Retinal pigment epithelial cell (primary cell): ENCODE measurements around the gene LIG4.
A peak's percentile ranks its signal among the peaks of the same experiment; 100 is the strongest.
"Not testable (repeated sequence)": the region's sequence is repeated elsewhere in the genome, so short reads cannot be mapped to it uniquely, and the experiment has no call there.

ENCODE experiments used
- DNase-seq: peaks from one replicate; pipeline ENCODE4 v3.0.0-alpha.2; 2010; ENCODE audit warnings: low read depth
- H3K4me3 ChIP-seq: 2 replicates; pipeline ENCODE4 v1.5.1; 2011; ENCODE audit warnings: mild to moderate bottlenecking, low read length, control low read depth, moderate library complexity
- CTCF ChIP-seq: conservative IDR thresholded peaks from 2 replicates; pipeline ENCODE4 v1.5.1; 2011; ENCODE audit warnings: low read depth, low read length, control low read depth, inconsistent platforms

Gene LIG4

DNA sequence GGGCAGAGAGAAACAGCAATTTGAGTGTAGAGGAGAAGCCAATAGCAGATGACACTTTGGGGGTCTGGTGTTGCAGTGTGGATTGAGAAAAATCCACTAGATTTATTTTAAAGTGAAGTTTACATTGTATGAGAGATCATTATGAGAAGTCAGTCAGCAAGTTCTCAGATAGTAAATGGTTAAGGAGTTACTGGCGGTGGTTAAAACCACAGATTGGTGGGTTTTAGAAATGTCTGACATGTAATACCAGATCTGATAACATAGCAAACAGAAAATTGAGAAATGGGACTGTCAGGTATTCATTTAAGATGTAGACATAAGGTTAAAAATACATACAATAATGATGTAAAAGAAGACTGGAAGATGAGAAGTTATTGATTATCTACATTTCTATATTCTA is 10.1 kb upstream of the LIG4 start:
- no peak for TF ChIP-seq CTCF
- no peak overlapping the region for H3K4me3 ChIP-seq
- no peak for DNase-seq

GRCh38 chr13:108223687-108224503 is 8.6 kb upstream of the LIG4 start:
- no peak overlapping the region for H3K4me3 ChIP-seq
- no peak for DNase-seq
- no peak for TF ChIP-seq CTCF

GRCh38 chr13:108220041-108220440 is 4.7 kb upstream of the LIG4 start:
- H3K4me3 ChIP-seq, result no peak overlapping the region
- DNase-seq, result no peak
- peak; percentile 7 for TF ChIP-seq CTCF

DNA sequence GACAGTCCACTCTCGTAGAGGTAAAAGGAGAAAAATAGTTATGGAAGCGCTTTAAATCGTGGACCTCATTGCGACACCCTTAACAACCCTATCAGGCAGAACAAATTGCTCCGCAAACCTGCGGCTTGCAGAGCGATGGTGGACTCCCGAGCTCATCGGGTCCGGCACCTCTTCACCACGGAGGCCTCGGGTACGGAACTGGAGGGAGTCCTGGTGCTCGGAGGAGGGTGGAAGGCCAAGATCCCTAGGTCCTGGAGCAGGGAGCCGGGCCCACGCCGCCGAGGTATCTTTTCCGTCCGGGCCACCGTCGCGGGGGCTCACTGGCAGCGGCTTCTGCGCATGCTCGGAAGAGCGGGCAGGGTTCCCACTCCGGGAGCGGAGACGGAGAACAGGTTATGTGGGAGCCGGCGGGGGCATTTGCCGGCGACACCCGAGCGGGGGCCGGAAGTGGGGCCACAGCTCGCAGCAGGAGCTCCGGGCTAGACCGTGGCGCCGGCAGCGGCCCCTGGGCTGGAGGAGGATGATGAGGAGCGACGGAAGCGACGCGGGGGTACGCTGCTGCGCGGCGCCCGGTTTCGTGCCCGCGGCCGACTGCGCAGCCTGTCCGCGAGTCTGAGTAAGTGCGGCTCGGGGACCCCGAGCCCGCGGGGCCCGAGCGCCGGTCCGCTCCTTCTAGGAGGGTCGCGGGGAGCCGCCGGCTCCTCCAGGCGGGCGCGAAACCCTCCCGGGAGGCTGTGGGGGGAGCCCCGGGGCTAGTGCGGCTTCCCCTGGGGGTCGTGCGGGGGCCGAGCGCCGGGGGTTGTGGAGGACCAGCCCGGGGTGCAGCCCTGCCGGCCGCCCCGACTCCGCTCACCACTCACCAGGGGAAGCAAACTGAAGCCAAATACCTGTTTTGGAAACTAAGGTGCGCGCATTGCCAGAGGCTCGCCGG is 3.0 kb upstream of the LIG4 start, which contains the start of gene ABHD13:
Gene ABHD13, plus strand, starts transcription at position 349 of the 931 bp plus-strand sequence. CDS start 10,827 bp downstream, outside the sequence.
- no peak for TF ChIP-seq CTCF
- peak within 1 kb of the TSS; percentile 81 for H3K4me3 ChIP-seq
- DNase-seq, result peak; percentile 51

- not testable (repeated sequence) for DNase-seq
- H3K4me3 ChIP-seq, result peak overlapping the region; percentile 81
Measured at GRCh38 chr13:108217307-108218043, 2.1 kb upstream of the LIG4 start.

DNA sequence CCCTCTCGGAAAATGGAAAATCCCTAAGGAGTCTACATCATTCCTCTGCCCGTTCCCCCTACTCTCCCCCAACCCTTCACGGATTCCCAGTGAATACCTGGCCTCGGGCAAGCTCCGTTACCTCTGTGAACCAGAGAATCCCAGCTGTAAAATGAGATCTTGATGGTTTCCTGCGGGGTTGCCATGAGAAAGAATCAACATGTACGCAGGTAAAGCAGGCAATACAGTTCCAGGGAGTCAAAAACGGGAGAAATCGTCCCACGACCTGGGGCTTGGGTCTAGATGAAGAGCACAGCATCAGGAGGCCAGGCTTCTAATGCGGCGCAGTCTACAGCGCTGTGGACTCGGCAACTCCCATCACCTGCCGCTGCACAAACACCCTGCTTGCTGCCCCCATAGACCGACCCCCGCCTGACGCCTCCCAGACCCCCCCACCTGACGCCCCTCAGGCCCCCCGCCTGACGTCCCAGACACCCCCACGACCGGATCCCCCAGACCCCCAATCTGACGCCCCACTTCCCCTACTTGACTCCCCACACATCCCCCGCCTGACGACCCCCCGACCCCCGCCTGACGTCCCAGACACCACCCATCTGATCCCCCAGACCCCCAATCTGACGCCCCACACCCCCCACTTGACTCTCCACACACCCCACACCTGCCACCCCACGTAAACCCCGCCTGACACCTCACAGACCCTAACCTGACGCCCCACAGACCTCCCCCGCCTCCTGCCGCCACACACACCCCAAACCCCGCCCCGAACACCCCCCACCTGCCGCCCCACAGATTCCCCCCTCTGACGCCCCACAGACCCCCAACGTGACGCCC is 680 bp downstream of the LIG4 start:
- peak overlapping the region; percentile 48 for H3K4me3 ChIP-seq
- TF ChIP-seq CTCF, result no peak
- no peak for DNase-seq
